Stomach smooth muscle (tissue), 2 donors: Measurements from ENCODE around the gene PRM3.

Experiments used
- H3K27ac ChIP-seq: one replicate; pipeline ENCODE4 v1.7.0; 2013; ENCODE audit warnings: mild to moderate bottlenecking, low read length, inconsistent platforms
- H3K27me3 ChIP-seq, 2 donors: one replicate each; pipeline ENCODE4 v1.7.0; 2013; ENCODE audit warnings: low read length in 2 of 2; ENCODE audit not compliant: insufficient read depth in 2 of 2, control insufficient read depth in 1 of 2
- H3K36me3 ChIP-seq, 2 donors: one replicate each; pipeline ENCODE4 v1.7.0; 2013; ENCODE audit warnings: low read length in 2 of 2; ENCODE audit not compliant: control insufficient read depth in 2 of 2, insufficient read depth in 2 of 2
- H3K4me1 ChIP-seq: one replicate; pipeline ENCODE4 v1.7.0; 2013; ENCODE audit warnings: low read length; ENCODE audit not compliant: control insufficient read depth, insufficient read depth
- H3K4me3 ChIP-seq, 2 donors: one replicate each; pipeline ENCODE4 v1.7.0; 2013; ENCODE audit warnings: low read length in 2 of 2
- H3K9ac ChIP-seq, 2 donors: one replicate each; pipeline ENCODE4 v1.7.0; 2013; ENCODE audit warnings: low read length in 2 of 2, mild to moderate bottlenecking in 1 of 2
- H3K9me3 ChIP-seq, 2 donors: one replicate each; pipeline ENCODE4 v1.7.0; 2013; ENCODE audit warnings: low read length in 2 of 2; ENCODE audit not compliant: control insufficient read depth in 2 of 2
- donor health status: healthy.
- donor health status: Pancreatic carcinoma.

The PRM3 gene

DNA sequence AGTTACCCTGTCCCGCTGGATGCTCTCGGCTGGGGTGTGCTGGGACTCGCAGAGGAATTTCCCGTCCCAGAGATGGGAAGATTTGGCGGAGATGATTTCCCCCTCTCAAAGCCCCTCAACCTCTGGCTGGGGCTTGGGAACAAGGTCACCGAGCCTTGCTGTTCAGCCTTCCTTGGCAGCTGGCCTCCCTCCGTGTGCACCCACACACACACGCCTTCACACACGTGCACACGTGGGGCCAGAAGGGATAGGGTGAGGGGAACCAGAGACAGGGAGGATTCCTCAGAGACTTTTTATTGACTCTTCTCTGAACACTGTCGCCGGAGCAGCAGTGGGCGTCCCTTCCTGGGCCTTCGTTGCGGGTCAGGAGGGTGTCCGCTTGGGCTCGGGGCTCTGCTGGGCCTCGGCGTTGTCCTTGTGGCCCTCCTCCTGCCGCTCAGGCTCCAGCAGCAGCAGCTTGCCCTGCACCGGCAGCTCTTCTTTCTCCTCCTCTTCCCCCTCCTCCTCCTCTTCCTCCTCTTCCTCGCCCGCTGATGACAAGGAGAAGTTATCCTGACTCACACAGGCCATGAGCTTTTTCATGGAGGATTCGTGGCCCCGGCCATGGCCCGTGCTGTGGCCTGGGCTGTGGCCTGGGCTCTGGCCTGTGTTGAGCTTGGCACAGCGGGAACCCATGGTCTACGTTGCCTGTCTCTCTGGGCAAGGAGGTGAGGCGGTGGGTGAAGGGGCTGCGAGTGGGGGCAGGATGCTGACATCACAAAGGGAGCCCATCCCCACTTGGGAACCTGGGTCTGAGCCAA lies at the start of gene PRM3:
Gene PRM3 (minus strand): TSS at position 709 of the 800 bp plus-strand sequence. CDS start 34 bp downstream, at position 675.
- Histone ChIP-seq H3K4me3 (no peak within 1 kb of the TSS), H3K9ac (no peak within 1 kb of the TSS), H3K9me3 (no peaks in the 10 kb centered on the region), H3K27me3 (no peaks in the 10 kb centered on the region), H3K4me1 (no peaks in the 10 kb centered on the region), H3K27ac (no peak within 1 kb of the TSS), H3K36me3 (no peaks in the 10 kb centered on the region)

DNA sequence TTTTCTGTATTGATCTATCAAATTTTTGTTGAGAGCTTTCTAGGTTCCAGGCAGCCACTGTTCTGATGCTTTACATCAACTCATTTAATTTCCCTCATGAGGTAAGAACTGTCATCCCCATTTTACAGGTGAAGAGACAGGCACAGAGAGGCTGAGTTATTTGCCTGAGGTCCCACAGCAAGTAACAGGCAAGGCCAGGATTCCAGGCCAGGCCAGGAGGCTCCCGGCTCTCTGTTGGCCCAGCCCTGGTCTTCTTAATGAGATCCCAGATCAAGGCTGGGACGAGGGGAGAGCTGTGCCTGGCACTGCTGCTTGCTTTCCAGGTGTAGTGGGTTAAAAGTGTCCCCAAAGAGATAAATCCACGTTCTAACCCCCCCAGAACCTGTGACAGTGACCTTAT lies 49.4 kb upstream of the PRM3 start:
- Histone ChIP-seq H3K4me1 (peaks cover under 1% of the 10 kb centered on the region), H3K36me3 (no peaks in the 10 kb centered on the region), H3K9me3 (no peaks in the 10 kb centered on the region), H3K9ac (no peak overlapping the region), H3K4me3 (no peak overlapping the region), H3K27me3 (no peaks in the 10 kb centered on the region), H3K27ac (no peak overlapping the region)

- Histone ChIP-seq H3K27ac (no peak overlapping the region), H3K4me1 (no peaks in the 10 kb centered on the region), H3K9ac (no peak overlapping the region), H3K36me3 (no peaks in the 10 kb centered on the region), H3K27me3 (no peaks in the 10 kb centered on the region), H3K9me3 (no peaks in the 10 kb centered on the region), H3K4me3 (no peak overlapping the region)
Observed at GRCh38 chr16:11321662-11322061, 48.2 kb upstream of the PRM3 start.

GRCh38 chr16:11320170-11320569 lies 46.7 kb upstream of the PRM3 start:
- H3K4me1 ChIP-seq, result no peaks in the 10 kb centered on the region
- H3K27ac ChIP-seq, result no peak overlapping the region
- no peak overlapping the region for H3K9ac ChIP-seq
- no peaks in the 10 kb centered on the region for H3K36me3 ChIP-seq
- no peaks in the 10 kb centered on the region for H3K9me3 ChIP-seq
- no peaks in the 10 kb centered on the region for H3K27me3 ChIP-seq
- H3K4me3 ChIP-seq, result no peak overlapping the region

GRCh38 chr16:11319529-11320146 lies 46.2 kb upstream of the PRM3 start:
- no peaks in the 10 kb centered on the region for H3K36me3 ChIP-seq
- no peaks in the 10 kb centered on the region for H3K4me1 ChIP-seq
- no peaks in the 10 kb centered on the region for H3K27me3 ChIP-seq
- no peak overlapping the region for H3K9ac ChIP-seq
- H3K4me3 ChIP-seq, result no peak overlapping the region
- H3K27ac ChIP-seq, result no peak overlapping the region
- no peaks in the 10 kb centered on the region for H3K9me3 ChIP-seq

DNA sequence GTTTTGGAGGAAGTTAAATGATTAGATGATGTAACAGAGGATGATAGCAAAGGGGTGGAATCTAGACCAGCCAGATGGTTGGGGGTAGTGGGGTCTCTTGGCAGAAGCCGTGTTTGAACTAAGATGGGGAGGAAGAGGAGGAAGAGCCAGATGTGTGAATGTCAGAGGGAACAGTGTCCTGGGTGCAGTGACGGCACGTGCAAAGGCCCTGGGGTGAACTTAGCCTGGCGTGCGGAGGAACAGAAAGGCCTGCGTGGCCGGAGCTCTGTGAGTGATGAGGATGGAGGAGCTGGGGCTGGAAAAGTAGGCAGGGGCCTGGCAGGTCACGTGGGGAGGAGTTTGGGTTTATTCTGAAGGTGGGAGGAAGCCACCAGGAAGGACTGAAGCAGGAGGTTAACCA lies 45.4 kb upstream of the PRM3 start:
- Histone ChIP-seq H3K27me3 (no peaks in the 10 kb centered on the region), H3K9ac (no peak overlapping the region), H3K4me3 (no peak overlapping the region), H3K9me3 (no peaks in the 10 kb centered on the region), H3K36me3 (no peaks in the 10 kb centered on the region), H3K4me1 (no peaks in the 10 kb centered on the region), H3K27ac (no peak overlapping the region)

DNA sequence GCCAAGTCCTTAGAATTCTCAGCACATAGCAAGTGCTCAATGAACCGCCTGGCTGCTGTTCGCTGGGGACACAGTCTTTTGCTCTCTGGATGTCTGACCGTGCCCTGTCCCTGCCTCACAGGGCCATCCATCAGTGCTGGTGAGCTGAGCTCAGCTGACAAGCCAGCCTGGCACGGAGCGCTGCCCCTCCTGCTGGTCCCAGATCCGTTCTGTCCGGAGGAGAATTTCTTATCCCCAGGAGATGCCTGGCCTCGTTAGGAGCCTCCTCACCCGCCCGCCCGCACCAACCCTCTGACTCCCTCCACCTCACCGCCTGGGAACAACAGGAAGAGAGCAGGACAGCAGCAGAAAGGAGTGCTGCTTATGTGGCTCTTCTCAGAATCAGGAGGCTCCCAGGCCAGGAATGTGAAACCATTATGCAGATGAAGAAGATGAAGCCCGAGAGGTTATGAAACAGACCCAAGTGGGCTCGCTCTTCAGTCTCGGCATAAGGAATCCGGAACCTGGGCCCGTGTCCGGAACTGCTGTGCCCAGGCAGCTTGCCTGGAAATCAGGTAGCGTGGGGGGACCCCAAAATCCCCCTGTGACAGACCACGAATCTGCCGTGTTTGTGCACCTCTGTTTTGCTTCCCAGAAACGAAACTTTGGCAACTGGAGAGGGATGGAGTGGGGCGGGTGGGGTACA lies 43.0 kb upstream of the PRM3 start:
- Histone ChIP-seq H3K9ac (no peak overlapping the region), H3K27ac (no peak overlapping the region), H3K36me3 (no peaks in the 10 kb centered on the region)

DNA sequence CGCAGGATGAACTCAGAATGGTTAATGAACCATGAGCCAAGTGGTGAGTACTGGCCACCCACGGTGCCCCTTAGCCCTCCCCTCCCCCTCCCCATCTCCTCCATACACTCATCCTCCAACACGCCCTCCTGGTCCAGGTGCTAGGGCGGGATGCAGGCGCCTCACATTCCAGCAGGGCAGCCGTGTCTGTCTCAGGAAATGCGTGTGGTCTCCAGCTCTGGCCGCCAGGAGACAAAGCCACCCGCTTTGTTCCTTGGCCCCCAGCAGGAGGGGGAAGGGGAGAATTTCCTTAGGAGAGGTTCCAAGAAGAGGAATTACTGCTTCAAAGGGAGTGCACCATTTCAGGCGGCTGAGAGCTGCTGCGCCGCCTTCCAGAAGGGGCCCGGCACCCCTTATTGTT lies 42.1 kb upstream of the PRM3 start:
- H3K4me3 ChIP-seq, result no peak overlapping the region
- no peaks in the 10 kb centered on the region for H3K36me3 ChIP-seq
- peaks cover 5% of the 10 kb centered on the region for H3K4me1 ChIP-seq
- no peak overlapping the region for H3K27ac ChIP-seq
- H3K9me3 ChIP-seq, result no peaks in the 10 kb centered on the region
- H3K27me3 ChIP-seq, result no peaks in the 10 kb centered on the region
- no peak overlapping the region for H3K9ac ChIP-seq

More for the DNA sequence above, 43.0 kb upstream of the PRM3 start:
- Histone ChIP-seq H3K9me3 (no peaks in the 10 kb centered on the region), H3K4me1 (peaks cover 5% of the 10 kb centered on the region), H3K4me3 (no peak overlapping the region), H3K27me3 (no peaks in the 10 kb centered on the region)

GRCh38 chr16:11314309-11314894 lies 41.0 kb upstream of the PRM3 start:
- no peaks in the 10 kb centered on the region for H3K27me3 ChIP-seq
- no peak overlapping the region for H3K4me3 ChIP-seq
- no peaks in the 10 kb centered on the region for H3K36me3 ChIP-seq
- peaks cover 5% of the 10 kb centered on the region for H3K4me1 ChIP-seq
- no peak overlapping the region for H3K9ac ChIP-seq
- H3K27ac ChIP-seq, result no peak overlapping the region
- H3K9me3 ChIP-seq, result no peaks in the 10 kb centered on the region

DNA sequence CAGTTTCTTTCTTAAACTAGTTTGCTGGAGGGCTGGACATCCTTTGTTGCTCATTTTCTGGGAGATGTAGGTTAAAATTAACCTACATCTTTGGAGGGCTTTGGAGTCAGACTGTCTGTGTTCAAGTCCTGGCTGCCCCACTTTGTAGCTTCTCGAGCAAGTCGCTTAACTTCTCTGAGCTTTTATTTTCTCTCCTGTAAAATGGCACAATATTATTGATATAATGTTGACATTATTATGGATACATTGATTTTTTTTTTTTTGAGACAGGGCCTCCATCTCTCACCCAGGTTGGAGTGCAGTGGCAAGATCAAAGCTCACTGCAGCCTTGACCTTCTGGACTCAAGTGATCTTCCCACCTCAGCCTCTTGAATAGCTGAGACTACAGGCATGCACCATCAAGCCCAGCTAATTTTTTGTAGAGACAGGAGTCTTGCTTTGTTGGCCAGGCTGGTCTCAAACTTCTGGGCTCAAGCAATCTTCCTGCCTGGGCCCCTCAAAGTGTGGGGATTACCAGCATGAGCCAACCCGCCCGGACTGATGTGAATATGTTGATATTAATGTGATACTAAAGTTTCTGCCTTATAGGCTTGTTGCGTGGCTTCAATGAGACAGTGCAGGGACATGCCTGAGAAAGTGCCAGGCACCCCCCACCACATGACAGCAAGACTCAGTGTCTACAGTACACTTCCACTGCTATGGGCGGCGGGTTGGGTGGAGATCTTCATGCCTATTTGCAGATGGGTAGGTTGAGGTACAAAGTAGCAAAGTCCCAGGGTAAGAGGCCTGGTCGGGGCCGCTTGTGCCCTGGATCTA lies 40.3 kb upstream of the PRM3 start:
- Histone ChIP-seq H3K9ac (no peak overlapping the region), H3K27me3 (no peaks in the 10 kb centered on the region), H3K4me3 (no peak overlapping the region), H3K27ac (no peak overlapping the region), H3K4me1 (peaks cover 5% of the 10 kb centered on the region), H3K9me3 (no peaks in the 10 kb centered on the region), H3K36me3 (no peaks in the 10 kb centered on the region)
